Activated CD8-positive, alpha-beta memory T cell treated with anti-CD3 and anti-CD28 coated beads, Interleukin-2, amount 10 ng/mL, durations not matched to agents 7 days and 5 days (primary cell): ENCODE results near the gene MRRF. TPM values are rescaled to one million over a fixed set of nuclear protein-coding genes. Genes with fewer than 3 reads are reported as not detected.

Source experiments
- ATAC-seq: fragments of 150-1000 bp; cut with Tn5 transposase; one replicate; pipeline ENCODE4 v1.10.0; 2021; ENCODE audit warnings: moderate library complexity
- CTCF ChIA-PET: fragments of 350-600 bp; sonication (Branson Sonifier 250); formaldehyde crosslinking; loops from one replicate; lab custom pipeline; 2021; ENCODE audit warnings: antibody characterized with exemption; lab: Charles Lee
- DNase-seq: peaks from one replicate; pipeline ENCODE4 v3.0.0-alpha.2; 2020
- H3K27ac Mint-ChIP-seq: one replicate; pipeline ENCODE4 v1.8.0; 2021; ENCODE audit warnings: mild to moderate bottlenecking, mixed read lengths
- H3K27me3 Mint-ChIP-seq: one replicate; pipeline ENCODE4 v1.8.0; 2021; ENCODE audit warnings: mixed read lengths
- H3K36me3 Mint-ChIP-seq: one replicate; pipeline ENCODE4 v1.8.0; 2021; ENCODE audit warnings: mild to moderate bottlenecking, mixed read lengths
- H3K4me1 Mint-ChIP-seq: one replicate; pipeline ENCODE4 v1.8.0; 2021; ENCODE audit warnings: mixed read lengths
- H3K4me3 Mint-ChIP-seq: one replicate; pipeline ENCODE4 v1.8.0; 2021; ENCODE audit warnings: mild to moderate bottlenecking, moderate library complexity, mixed read lengths
- H3K9me3 Mint-ChIP-seq: one replicate; pipeline ENCODE4 v1.8.0; 2022; ENCODE audit warnings: low read depth, mixed read lengths
- total RNA-seq, 2 experiments: library from RNA; stranded (reverse); gene quantifications; one replicate each; pipeline ENCODE4 v1.2.3, GENCODE V29; 2021

The MRRF gene
- total RNA-seq, 2 experiments from 2014 or later, result 27.9 to 39.5 TPM

GRCh38 chr9:122268041-122268814, 3.5 kb downstream of the MRRF start:
- ATAC-seq (no peak), DNase-seq (no peak)
- H3K36me3 Mint-ChIP-seq, result peaks cover 26% of the 10 kb centered on the region
- no peaks in the 10 kb centered on the region for H3K9me3 Mint-ChIP-seq
- peaks cover 31% of the 10 kb centered on the region for H3K4me1 Mint-ChIP-seq
- no peak overlapping the region for H3K27ac Mint-ChIP-seq
- no peaks in the 10 kb centered on the region for H3K27me3 Mint-ChIP-seq
- no peak overlapping the region for H3K4me3 Mint-ChIP-seq
- CTCF ChIA-PET, result no interaction called here

GRCh38 chr9:122274055-122274454, 9.4 kb downstream of the MRRF start:
- Mint-ChIP-seq H3K36me3 (peaks cover 64% of the 10 kb centered on the region), H3K4me1 (no peaks in the 10 kb centered on the region), H3K4me3 (no peak overlapping the region), H3K27me3 (no peaks in the 10 kb centered on the region), H3K27ac (no peak overlapping the region), H3K9me3 (peaks cover 2% of the 10 kb centered on the region)
- no peak for ATAC-seq
- CTCF ChIA-PET, result no interaction called here
- no peak for DNase-seq

- CTCF ChIA-PET, result no interaction called here
Measured at GRCh38 chr9:122276096-122276495, 11.4 kb downstream of the MRRF start.

GRCh38 chr9:122277285-122277897, 12.7 kb downstream of the MRRF start:
- H3K27me3 Mint-ChIP-seq, result no peaks in the 10 kb centered on the region
- no peaks in the 10 kb centered on the region for H3K4me1 Mint-ChIP-seq
- DNase-seq (no peak), ATAC-seq (no peak)
- peaks cover 2% of the 10 kb centered on the region for H3K9me3 Mint-ChIP-seq
- H3K36me3 Mint-ChIP-seq, result peaks cover 67% of the 10 kb centered on the region
- no peak overlapping the region for H3K4me3 Mint-ChIP-seq
- CTCF ChIA-PET, result interaction anchor here (0.9 kb wide), 1 partner anchor 182 kb away, joined by 3 read pairs; no protein-coding TSS in a partner anchor
- H3K27ac Mint-ChIP-seq, result no peak overlapping the region

More at GRCh38 chr9:122276096-122276495, 11.4 kb downstream of the MRRF start:
- Mint-ChIP-seq H3K27ac (no peak overlapping the region), H3K4me1 (no peaks in the 10 kb centered on the region), H3K27me3 (no peaks in the 10 kb centered on the region), H3K9me3 (peaks cover 2% of the 10 kb centered on the region), H3K4me3 (no peak overlapping the region), H3K36me3 (peaks cover 71% of the 10 kb centered on the region)
- DNase-seq (no peak), ATAC-seq (no peak)

- no peaks in the 10 kb centered on the region for H3K4me1 Mint-ChIP-seq
Measured at GRCh38 chr9:122281368-122281767, 16.7 kb downstream of the MRRF start.

GRCh38 chr9:122286764-122287163, 22.1 kb downstream of the MRRF start:
- H3K4me1 Mint-ChIP-seq, result no peaks in the 10 kb centered on the region
- CTCF ChIA-PET, result no interaction called here
- no peak overlapping the region for H3K27ac Mint-ChIP-seq
- no peak for ATAC-seq
- H3K9me3 Mint-ChIP-seq, result no peaks in the 10 kb centered on the region
- H3K36me3 Mint-ChIP-seq, result peaks cover 26% of the 10 kb centered on the region
- H3K4me3 Mint-ChIP-seq, result no peak overlapping the region
- no peaks in the 10 kb centered on the region for H3K27me3 Mint-ChIP-seq
- DNase-seq, result no peak

More at GRCh38 chr9:122281368-122281767, 16.7 kb downstream of the MRRF start:
- CTCF ChIA-PET, result no interaction called here
- Mint-ChIP-seq H3K27me3 (no peaks in the 10 kb centered on the region), H3K4me3 (no peak overlapping the region), H3K36me3 (peaks cover 46% of the 10 kb centered on the region), H3K27ac (no peak overlapping the region), H3K9me3 (peaks cover 2% of the 10 kb centered on the region)
- no peak for ATAC-seq
- no peak for DNase-seq

- ATAC-seq (no peak), DNase-seq (no peak)
- no peaks in the 10 kb centered on the region for H3K27me3 Mint-ChIP-seq
- H3K4me1 Mint-ChIP-seq, result no peaks in the 10 kb centered on the region
- H3K27ac Mint-ChIP-seq, result no peak overlapping the region
- no peaks in the 10 kb centered on the region for H3K9me3 Mint-ChIP-seq
- no peak overlapping the region for H3K4me3 Mint-ChIP-seq
- CTCF ChIA-PET, result interaction anchor here (0.7 to 1.2 kb wide), 2 partner anchors 18 to 162 kb away, joined by 3 read pairs; no protein-coding TSS in a partner anchor
- H3K36me3 Mint-ChIP-seq, result peaks cover 26% of the 10 kb centered on the region
Measured at GRCh38 chr9:122287214-122287720, 22.6 kb downstream of the MRRF start.

GRCh38 chr9:122291458-122291857, 26.8 kb downstream of the MRRF start:
- no peak for ATAC-seq
- Mint-ChIP-seq H3K27ac (no peak overlapping the region), H3K4me1 (no peaks in the 10 kb centered on the region), H3K9me3 (no peaks in the 10 kb centered on the region), H3K4me3 (no peak overlapping the region), H3K36me3 (peaks cover 34% of the 10 kb centered on the region), H3K27me3 (no peaks in the 10 kb centered on the region)
- no peak for DNase-seq
- CTCF ChIA-PET, result no interaction called here

GRCh38 chr9:122294531-122294930, 29.8 kb downstream of the MRRF start:
- CTCF ChIA-PET, result interaction anchor here (1.1 kb wide), 1 partner anchor 196 kb away, joined by 3 read pairs; no protein-coding TSS in a partner anchor

GRCh38 chr9:122297512-122297911, 32.8 kb downstream of the MRRF start:
- no peaks in the 10 kb centered on the region for H3K27me3 Mint-ChIP-seq
- DNase-seq (no peak), ATAC-seq (no peak)
- no peak overlapping the region for H3K27ac Mint-ChIP-seq
- CTCF ChIA-PET, result no interaction called here
- H3K36me3 Mint-ChIP-seq, result peaks cover 27% of the 10 kb centered on the region
- H3K4me3 Mint-ChIP-seq, result no peak overlapping the region
- no peaks in the 10 kb centered on the region for H3K4me1 Mint-ChIP-seq
- no peaks in the 10 kb centered on the region for H3K9me3 Mint-ChIP-seq

More at GRCh38 chr9:122294531-122294930, 29.8 kb downstream of the MRRF start:
- H3K36me3 Mint-ChIP-seq, result peaks cover 34% of the 10 kb centered on the region
- H3K4me3 Mint-ChIP-seq, result no peak overlapping the region
- H3K27ac Mint-ChIP-seq, result no peak overlapping the region
- H3K4me1 Mint-ChIP-seq, result no peaks in the 10 kb centered on the region
- ATAC-seq (no peak), DNase-seq (no peak)
- no peaks in the 10 kb centered on the region for H3K9me3 Mint-ChIP-seq
- H3K27me3 Mint-ChIP-seq, result no peaks in the 10 kb centered on the region

- peaks cover 12% of the 10 kb centered on the region for H3K36me3 Mint-ChIP-seq
Measured at GRCh38 chr9:122302237-122303093, 37.8 kb downstream of the MRRF start.

GRCh38 chr9:122307061-122307460, 42.4 kb downstream of the MRRF start:
- Mint-ChIP-seq H3K27ac (no peak overlapping the region), H3K4me1 (peaks cover 7% of the 10 kb centered on the region), H3K36me3 (peaks cover 4% of the 10 kb centered on the region), H3K9me3 (no peaks in the 10 kb centered on the region), H3K4me3 (no peak overlapping the region), H3K27me3 (no peaks in the 10 kb centered on the region)
- ATAC-seq, result no peak
- DNase-seq, result no peak
- CTCF ChIA-PET, result interaction anchor here (0.9 to 1.4 kb wide), 3 partner anchors 44 to 208 kb away, joined by 3 read pairs; no protein-coding TSS in a partner anchor

More at GRCh38 chr9:122302237-122303093, 37.8 kb downstream of the MRRF start:
- Mint-ChIP-seq H3K27me3 (no peaks in the 10 kb centered on the region), H3K4me1 (peaks cover 5% of the 10 kb centered on the region), H3K9me3 (no peaks in the 10 kb centered on the region), H3K27ac (no peak overlapping the region), H3K4me3 (no peak overlapping the region)
- ATAC-seq (no peak), DNase-seq (no peak)
- CTCF ChIA-PET, result no interaction called here

GRCh38 chr9:122307925-122308324, 43.2 kb downstream of the MRRF start:
- H3K4me3 Mint-ChIP-seq, result no peak overlapping the region
- H3K27ac Mint-ChIP-seq, result no peak overlapping the region
- ATAC-seq (no peak), DNase-seq (no peak)
- no peaks in the 10 kb centered on the region for H3K9me3 Mint-ChIP-seq
- CTCF ChIA-PET, result interaction anchor here (0.7 to 1.4 kb wide), 4 partner anchors 150 to 506 kb away, joined by 3 read pairs; no protein-coding TSS in a partner anchor
- peaks cover 5% of the 10 kb centered on the region for H3K36me3 Mint-ChIP-seq
- H3K4me1 Mint-ChIP-seq, result peaks cover 7% of the 10 kb centered on the region
- H3K27me3 Mint-ChIP-seq, result no peaks in the 10 kb centered on the region
